Osteoblast (primary cell): ENCODE measurements around the gene KNDC1. TPM values are rescaled to one million over a fixed set of nuclear protein-coding genes. Genes with fewer than 3 reads are reported as not detected.

Experiments
- DNase-seq: peaks from one replicate; pipeline ENCODE4 v3.0.0; 2011; ENCODE audit warnings: low spot score, mixed read lengths; ENCODE audit not compliant: insufficient read length; ENCODE audit errors: missing footprints
- H2AFZ ChIP-seq: 2 replicates; pipeline ENCODE4 v1.6.0; 2011; ENCODE audit warnings: mild to moderate bottlenecking, low read length
- H3K27ac ChIP-seq: 2 replicates; pipeline ENCODE4 v1.5.1; 2011; ENCODE audit warnings: mild to moderate bottlenecking, low read depth, low read length, moderate library complexity
- H3K27me3 ChIP-seq: 2 replicates; pipeline ENCODE4 v1.6.0; 2012; ENCODE audit warnings: mild to moderate bottlenecking, control low read depth, inconsistent platforms, low read length, moderate library complexity; ENCODE audit not compliant: insufficient read depth
- H3K36me3 ChIP-seq: 2 replicates; pipeline ENCODE4 v1.5.1; 2011; ENCODE audit warnings: mild to moderate bottlenecking, low read length, control low read depth, moderate library complexity; ENCODE audit not compliant: insufficient read depth
- H3K4me1 ChIP-seq: 2 replicates; pipeline ENCODE4 v1.5.1; 2011; ENCODE audit warnings: mild to moderate bottlenecking, low read length, control low read depth, moderate library complexity; ENCODE audit not compliant: insufficient read depth
- H3K4me2 ChIP-seq: 2 replicates; pipeline ENCODE4 v1.6.0; 2011; ENCODE audit warnings: mild to moderate bottlenecking, low read length; ENCODE audit not compliant: insufficient read depth
- H3K4me3 ChIP-seq: fragments of 200-600 bp; sonication (generic); 3 replicates; pipeline ENCODE4 v1.5.1; 2012; ENCODE audit warnings: mild to moderate bottlenecking, low read length, inconsistent platforms; ENCODE audit not compliant: insufficient read depth
- H3K79me2 ChIP-seq: 2 replicates; pipeline ENCODE4 v1.6.0; 2012; ENCODE audit warnings: mild to moderate bottlenecking, low read length, control low read depth, inconsistent platforms; ENCODE audit not compliant: insufficient read depth
- H3K9me3 ChIP-seq: 2 replicates; pipeline ENCODE4 v1.5.1; 2011; ENCODE audit warnings: low read depth, low read length, control low read depth
- H4K20me1 ChIP-seq: 2 replicates; pipeline ENCODE4 v1.6.0; 2012; ENCODE audit warnings: mild to moderate bottlenecking, low read length, control low read depth; ENCODE audit not compliant: insufficient read depth
- total RNA-seq: library from RNA; depleted of rRNA; stranded (reverse); fragments of >200 nt; gene quantifications from 2 replicates; pipeline ENCODE4 v1.2.3, GENCODE V29; 2012
- TF ChIP-seq, protein P1 (sequence below): IDR thresholded peaks from 2 replicates; pipeline ENCODE4 v1.5.1; 2011; ENCODE audit warnings: mild to moderate bottlenecking, low read depth, low read length, moderate library complexity; ENCODE audit errors: extremely low read depth

The KNDC1 gene
- total RNA-seq, 1 donor: not detected

DNA sequence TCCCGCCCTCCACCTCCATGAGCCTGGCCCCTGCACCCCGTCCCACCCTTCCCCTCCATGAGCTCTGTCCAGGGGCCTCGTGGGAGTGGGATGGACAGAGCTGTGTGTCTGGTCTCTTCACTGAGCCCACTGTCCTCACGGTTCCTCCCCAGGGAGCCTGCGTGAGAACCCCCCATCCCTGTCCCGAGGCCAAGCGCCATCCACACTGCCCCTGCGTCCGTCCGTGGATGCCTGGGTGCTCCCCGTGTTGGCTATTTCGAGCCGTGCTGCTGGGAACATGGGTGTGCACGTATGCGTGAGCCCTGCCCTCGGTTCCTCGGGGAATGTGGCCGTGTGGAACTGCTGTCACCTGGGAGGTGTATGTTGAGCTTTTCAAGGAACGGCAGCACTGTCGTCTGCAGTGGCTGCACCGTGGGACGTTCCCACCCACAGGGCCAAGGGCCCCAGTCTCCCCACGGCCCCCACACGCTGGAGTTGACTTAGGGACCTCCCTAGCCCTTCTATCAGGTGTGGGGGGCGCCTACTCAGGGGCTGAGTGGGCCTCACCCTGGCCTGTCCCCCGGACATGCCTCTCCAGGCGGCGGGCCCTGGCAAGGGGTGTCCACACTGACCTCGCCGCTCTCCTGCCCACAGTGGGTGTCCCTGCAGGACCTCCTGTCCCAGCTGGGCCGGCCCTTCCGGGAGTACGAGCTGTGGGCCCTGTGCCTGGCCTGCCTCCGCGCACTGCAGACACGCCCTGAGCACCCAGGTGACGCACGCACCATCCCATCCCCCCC lies 28.1 kb downstream of the KNDC1 start:
- H3K36me3 ChIP-seq: no peaks in the 10 kb centered on the region
- no peak overlapping the region for H3K27ac ChIP-seq
- no peak overlapping the region for H3K4me3 ChIP-seq
- H3K9me3 ChIP-seq: no peaks in the 10 kb centered on the region
- TF ChIP-seq, protein P1, sequence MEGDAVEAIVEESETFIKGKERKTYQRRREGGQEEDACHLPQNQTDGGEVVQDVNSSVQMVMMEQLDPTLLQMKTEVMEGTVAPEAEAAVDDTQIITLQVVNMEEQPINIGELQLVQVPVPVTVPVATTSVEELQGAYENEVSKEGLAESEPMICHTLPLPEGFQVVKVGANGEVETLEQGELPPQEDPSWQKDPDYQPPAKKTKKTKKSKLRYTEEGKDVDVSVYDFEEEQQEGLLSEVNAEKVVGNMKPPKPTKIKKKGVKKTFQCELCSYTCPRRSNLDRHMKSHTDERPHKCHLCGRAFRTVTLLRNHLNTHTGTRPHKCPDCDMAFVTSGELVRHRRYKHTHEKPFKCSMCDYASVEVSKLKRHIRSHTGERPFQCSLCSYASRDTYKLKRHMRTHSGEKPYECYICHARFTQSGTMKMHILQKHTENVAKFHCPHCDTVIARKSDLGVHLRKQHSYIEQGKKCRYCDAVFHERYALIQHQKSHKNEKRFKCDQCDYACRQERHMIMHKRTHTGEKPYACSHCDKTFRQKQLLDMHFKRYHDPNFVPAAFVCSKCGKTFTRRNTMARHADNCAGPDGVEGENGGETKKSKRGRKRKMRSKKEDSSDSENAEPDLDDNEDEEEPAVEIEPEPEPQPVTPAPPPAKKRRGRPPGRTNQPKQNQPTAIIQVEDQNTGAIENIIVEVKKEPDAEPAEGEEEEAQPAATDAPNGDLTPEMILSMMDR: no peak
- no peaks in the 10 kb centered on the region for H3K79me2 ChIP-seq
- no peak overlapping the region for H2AFZ ChIP-seq
- no peaks in the 10 kb centered on the region for H3K4me1 ChIP-seq
- H3K27me3 ChIP-seq: no peaks in the 10 kb centered on the region
- no peaks in the 10 kb centered on the region for H4K20me1 ChIP-seq
- H3K4me2 ChIP-seq: no peak overlapping the region
- no peak for DNase-seq

DNA sequence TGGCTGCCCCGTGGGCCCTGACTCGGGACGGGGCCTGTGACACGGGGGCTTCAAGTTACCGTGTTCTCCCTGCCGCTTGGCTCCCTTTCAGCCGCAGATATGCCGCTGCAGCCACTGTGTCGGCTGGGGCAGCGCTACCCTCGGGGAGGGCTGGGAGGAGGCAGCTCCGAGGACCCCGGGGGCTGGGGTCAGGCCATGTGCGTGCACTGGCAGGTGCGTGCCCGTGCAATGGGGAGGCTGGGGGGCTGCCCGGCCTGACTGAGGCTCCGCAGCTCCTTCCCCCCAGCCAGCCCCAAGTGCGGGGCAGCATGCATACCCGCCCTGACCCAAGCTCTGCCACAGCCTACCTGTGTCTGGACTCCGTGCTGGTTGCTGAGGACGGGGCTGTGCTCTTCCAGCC lies 29.2 kb downstream of the KNDC1 start:
- Histone ChIP-seq H3K4me3 (no peak overlapping the region), H3K27me3 (no peaks in the 10 kb centered on the region), H3K9me3 (no peaks in the 10 kb centered on the region), H3K4me2 (no peak overlapping the region), H2AFZ (no peak overlapping the region), H3K27ac (no peak overlapping the region), H3K36me3 (no peaks in the 10 kb centered on the region), H3K4me1 (no peaks in the 10 kb centered on the region), H4K20me1 (no peaks in the 10 kb centered on the region), H3K79me2 (no peaks in the 10 kb centered on the region)
- DNase-seq: no peak
- TF ChIP-seq, protein P1: no peak

DNA sequence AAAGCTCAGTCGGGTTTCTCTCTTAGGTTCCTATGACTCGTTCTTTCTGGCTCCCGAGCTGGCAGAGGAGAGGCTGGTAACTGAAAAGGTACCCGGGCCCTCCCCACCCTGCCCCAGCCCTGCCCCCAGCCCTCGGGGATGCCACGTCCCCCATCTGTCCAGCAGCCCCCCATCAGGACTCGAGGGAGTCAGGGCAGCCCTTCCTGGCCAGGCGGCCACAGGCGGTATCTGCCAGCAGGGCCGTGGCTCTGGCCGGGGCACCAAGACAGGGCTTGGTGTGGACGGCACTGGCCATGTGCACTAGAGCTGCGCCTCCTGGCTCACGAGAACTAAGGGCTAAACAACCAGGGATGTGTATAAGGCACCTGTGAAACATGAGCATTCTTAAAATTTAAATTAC lies 29.7 kb downstream of the KNDC1 start:
- Histone ChIP-seq H3K79me2 (no peaks in the 10 kb centered on the region), H3K36me3 (no peaks in the 10 kb centered on the region), H3K27me3 (no peaks in the 10 kb centered on the region), H3K4me2 (no peak overlapping the region), H3K4me1 (no peaks in the 10 kb centered on the region), H4K20me1 (no peaks in the 10 kb centered on the region), H2AFZ (no peak overlapping the region), H3K9me3 (no peaks in the 10 kb centered on the region), H3K4me3 (no peak overlapping the region), H3K27ac (no peak overlapping the region)
- TF ChIP-seq, protein P1: no peak
- no peak for DNase-seq

DNA sequence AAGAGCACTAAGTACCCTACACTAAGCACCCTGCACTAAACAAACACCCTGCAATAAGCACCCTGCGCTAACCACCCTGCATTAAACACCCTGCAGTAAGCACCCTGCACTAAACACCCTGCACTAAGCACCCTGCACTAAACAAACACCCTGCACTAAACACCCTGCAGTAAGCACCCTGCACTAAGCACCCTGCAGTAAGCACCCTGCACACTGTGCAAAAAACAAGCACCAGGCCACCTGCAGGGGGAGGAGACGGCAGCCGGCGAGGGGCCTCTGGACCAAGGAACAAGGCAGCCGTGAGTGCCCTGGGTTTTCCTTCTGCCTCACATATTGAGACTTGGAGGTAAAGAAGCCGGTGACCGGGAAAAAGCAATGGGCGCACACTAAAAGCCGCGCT lies 30.2 kb downstream of the KNDC1 start:
- Histone ChIP-seq H3K79me2 (no peaks in the 10 kb centered on the region), H4K20me1 (no peaks in the 10 kb centered on the region), H3K36me3 (no peaks in the 10 kb centered on the region), H2AFZ (no peak overlapping the region), H3K4me3 (no peak overlapping the region), H3K27me3 (no peaks in the 10 kb centered on the region), H3K4me1 (no peaks in the 10 kb centered on the region), H3K27ac (no peak overlapping the region), H3K9me3 (no peaks in the 10 kb centered on the region), H3K4me2 (no peak overlapping the region)
- no peak for DNase-seq
- TF ChIP-seq, protein P1: no peak
